Activated T-cell treated with anti-CD3 and anti-CD28 coated beads for 24 hours (primary cell): ENCODE measurements around the gene ZKSCAN2.

Experiments used
- DNase-seq: peaks from one replicate; pipeline ENCODE4 v3.0.0-alpha.2; 2020; ENCODE audit warnings: low read depth

Gene ZKSCAN2

DNA sequence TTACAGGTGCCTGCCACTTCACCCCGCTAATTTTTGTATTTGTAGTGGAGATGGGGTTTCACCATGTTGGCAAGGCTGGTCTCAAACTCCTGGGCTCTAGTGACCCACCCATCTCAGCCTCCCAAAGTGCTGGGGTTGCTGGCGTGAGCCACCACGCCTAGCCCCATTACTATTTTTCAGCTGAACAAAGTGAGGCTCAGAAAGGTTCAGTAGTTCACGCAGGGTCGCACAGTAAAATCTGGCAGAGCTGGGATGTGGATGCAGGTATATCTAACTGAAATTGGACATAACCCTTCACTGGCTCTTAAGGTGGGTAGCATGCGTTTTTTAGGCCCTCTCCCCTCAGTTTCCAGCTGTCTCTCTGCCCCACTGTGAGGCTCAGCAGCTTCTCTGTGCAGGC lies 33.7 kb downstream of the ZKSCAN2 start:
- no peak for DNase-seq

DNA sequence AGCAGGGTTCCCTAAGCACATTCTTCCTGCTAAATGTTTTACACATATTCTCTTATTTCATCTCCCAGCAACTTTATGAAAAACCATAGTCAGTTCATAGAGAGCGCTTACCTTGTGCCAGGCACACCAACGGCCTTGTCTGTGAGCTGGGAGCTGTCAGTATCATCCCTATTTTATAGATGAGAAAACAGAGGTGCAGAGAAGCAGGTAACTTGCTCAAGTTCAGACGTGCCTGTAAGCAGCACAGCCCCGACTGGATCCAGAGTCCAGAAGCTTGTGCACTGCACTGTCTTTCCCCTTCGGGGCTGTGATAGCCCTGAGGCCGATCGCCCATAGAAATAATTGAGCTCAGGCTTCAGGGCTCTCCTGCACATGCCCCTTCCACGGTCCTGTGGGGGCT lies 34.7 kb downstream of the ZKSCAN2 start:
- DNase-seq = no peak

DNA sequence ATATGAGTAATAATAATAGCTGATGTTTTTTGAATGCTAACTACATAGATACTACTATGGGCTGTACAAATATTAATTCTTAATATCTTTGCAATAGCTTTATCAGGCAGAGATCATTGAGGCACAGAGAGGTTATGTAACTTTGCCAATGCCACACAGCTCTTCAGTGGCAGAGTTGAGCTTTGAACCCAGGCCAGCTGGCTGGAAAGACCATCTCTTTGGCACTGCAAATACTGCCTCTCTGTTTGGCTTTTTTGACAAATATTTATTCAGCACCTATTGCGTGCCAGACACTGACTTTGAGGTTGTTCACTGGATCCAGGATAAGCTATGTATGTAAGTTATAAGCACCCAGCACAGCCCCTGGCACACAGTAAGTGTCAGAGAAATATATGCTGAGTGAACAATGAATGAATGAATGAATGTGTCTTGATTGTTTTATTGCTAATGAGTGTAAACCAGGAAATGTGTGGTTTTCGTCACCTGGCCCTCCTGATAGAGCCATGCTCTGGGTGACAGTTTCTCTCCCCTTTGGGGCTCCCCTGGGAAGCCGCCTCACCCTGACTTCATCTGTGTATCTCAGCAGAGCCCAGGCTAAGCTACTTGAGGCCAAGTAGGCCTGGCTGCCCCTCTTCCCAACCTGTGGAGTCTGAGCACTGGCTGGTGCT lies 38.4 kb downstream of the ZKSCAN2 start:
- DNase-seq = no peak

DNA sequence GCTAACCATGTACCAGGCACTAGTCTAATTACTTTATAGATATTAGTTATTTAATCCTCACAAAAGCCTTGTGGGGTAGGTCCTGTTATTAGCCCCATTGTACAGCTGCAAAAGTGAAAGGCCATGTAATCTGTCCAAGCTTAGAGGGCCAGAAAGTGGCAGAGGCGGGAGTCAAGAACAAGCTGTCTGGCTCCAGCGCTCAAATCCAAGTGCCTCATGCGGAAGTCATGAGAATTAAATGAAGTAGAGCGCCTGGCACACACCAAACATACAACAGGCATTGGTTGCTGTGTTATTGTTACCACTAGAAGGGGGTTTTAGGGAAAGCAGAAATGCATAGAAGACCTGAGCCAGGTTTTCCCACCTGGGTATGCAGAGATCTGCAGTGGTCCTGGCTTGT lies 39.7 kb downstream of the ZKSCAN2 start:
- DNase-seq = no peak

DNA sequence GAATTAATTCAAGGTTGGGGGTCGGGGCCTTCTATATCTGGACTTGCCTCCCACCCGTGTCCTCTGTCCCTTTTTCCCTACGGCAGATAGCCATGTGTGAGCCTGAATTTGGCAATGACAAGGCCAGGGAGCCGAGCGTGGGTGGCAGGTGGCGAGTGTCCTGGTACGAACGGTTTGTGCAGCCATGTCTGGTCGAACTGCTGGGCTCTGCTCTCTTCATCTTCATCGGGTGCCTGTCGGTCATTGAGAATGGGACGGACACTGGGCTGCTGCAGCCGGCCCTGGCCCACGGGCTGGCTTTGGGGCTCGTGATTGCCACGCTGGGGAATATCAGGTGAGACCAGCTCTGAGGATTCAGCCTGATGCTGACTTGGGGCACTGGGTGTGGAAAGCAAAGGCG lies 40.5 kb downstream of the ZKSCAN2 start:
- DNase-seq = no peak

DNA sequence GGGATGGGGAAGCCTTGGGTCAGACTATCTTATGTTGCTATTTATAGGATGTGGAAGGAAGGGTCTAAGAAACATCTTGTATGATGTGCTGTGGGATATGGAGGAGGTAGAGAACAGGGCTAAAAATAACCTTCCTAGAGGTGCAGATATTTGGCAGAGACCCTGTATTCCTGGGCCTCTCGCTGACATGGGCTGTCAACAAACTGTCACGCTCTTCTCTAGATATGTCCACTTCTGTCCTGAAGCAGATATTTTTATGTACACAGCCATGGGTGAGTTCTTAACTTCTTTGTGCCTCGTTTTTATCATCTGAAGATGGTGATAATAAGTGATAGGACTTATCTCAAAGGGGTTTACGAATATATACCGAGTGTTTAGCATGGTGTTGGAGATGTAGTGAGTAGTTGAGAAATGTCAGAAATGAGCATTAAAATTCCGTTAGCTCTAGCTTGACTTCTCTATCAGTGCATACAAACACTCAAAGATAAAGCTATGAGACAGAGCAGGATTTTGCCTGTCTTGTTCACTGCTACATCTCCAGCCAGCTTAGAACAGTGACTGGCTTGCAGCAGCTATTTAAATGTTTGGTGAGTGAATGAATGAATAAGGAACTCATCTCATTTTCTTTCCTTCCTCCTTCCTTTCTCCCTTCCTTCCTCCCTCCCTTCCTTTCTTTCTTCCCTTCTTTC lies 43.8 kb downstream of the ZKSCAN2 start:
- no peak for DNase-seq

DNA sequence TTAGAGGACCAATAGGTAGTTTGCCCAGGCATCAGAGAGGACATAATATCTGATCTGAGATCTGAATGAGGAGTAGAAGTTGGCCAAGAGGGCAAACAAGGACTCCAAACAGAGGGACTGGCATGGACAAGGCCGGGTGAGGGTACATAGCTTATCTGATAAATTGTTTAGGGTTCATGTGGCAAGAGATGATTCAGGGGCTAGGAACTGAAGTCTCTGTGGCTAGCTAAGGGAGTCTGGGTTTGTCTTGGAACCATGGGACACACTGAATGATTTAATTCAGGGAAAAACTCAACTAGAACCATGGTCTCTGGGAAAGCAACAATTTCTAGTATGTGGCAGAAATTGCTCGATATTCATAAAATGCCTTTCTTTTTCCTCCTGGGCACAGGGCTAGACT lies 45.0 kb downstream of the ZKSCAN2 start:
- DNase-seq = no peak

DNA sequence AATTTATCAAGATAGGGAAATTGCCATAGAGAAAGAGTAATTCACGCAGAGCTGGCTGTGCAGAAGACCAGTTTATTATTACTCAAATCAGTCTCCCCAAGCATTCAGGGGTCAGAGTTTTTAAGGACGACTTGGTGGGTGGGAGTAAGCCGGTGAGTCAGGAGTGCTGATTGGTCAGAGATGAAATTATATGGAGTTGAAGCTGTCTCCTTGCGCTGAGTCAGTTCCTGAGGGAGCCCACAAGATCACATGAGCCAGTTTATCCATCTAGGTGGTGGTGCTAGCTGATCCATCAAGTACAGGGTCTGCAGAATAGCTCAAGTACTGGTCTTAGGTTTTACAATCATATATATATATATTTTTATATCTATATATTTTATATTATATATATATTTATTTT lies 46.9 kb downstream of the ZKSCAN2 start:
- no peak for DNase-seq

DNA sequence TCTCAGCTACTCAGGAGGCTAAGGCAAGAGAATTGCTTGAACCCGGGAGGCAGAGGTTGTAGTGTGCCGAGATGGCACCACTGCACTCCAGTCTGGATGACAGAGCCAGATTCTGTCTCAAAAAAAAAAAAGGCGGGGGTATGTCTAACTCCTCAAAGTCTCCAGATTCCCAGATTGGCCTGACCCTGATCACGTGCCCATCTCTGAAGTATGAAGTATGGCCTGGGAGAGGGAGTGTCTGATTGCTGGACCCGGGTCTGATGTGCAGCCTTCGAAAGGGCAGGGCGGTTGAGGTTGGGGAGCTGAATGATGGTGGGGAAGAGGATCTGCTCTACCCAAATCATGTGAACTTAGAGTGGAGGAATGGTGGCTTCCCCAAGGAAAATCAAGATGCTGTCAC lies 58.2 kb downstream of the ZKSCAN2 start:
- no peak for DNase-seq

DNA sequence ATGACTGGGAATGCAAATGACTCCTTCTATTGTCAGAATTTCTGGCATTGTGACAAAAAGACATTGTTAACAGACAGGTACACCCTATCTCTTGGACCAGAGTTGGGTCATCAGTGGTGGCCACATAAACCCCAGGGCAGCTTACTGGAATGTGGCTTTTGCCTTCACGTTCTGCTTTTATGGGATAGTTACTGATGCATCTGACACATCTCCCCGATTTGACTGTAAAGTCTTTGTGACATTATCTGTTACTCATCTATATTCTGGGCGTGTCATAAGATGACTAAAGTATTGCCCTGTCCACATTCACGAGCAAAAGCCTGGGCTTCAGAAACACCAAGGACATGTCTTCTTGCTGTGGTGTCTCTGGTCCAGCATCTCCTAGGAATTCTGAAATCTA lies 59.6 kb downstream of the ZKSCAN2 start:
- DNase-seq = no peak

DNA sequence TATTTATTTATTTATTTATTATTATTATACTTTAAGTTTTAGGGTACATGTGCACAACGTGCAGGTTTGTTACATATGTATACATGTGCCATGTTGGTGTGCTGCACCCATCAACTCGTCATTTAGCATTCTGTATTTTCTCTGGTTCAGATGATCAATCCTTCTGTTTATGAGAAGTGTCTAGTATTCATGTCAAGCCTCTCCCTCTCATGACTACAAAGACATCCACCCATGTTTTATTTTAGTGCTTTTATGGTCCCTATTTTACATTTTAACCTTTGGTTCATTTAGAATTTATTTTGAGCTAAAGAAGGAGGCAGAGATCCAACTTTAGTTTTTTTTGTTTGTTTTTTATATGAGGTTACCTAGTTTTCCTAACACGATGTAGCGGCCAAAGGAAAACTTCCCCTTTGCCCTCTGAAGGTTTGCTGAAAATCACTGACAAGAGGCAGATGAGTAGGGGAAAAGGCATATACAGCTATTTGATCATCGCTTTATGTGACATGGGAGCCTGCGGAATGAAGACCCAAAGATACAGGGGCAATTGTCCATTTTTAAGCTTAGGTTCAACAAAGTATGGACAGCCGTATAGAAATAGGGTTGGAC lies 63.3 kb downstream of the ZKSCAN2 start:
- DNase-seq = no peak

DNA sequence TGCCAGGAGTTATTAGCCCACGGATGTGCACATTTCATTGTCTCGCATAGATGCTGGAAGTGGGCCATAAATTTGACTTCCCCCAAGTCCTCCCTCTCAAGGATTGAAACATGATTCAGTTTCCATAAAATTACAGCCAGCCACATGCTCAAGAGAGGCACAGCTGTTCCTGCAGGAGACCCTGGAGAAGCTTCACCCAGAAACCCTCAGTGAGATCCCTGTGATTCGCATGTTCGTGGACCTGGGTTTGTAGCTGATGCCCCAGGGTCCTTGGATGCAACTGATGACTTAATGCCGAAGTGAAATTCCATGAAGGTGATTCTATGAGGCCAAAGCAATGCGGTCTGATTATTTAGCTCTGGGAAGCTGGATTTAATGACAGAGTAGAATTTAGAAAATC lies 65.5 kb downstream of the ZKSCAN2 start:
- DNase-seq = no peak

DNA sequence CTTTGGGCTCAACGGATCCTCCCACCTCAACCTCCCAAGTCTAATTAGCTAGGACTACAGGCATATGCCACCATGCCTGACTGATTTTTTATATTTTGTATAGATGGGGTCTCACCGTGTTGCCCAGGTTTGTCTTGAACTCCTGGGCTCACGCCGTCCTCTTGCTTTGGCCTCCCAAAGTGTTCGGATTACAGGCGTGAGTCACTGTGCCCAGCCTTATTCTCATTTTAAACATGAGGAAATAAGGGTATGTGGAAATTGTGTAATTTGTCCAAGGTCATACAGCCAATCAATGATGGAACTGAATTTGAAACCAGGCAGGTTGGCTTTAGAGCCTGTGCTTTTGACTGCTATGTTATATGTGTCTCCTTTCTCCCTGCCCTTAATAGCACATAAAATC lies 68.3 kb downstream of the ZKSCAN2 start:
- DNase-seq = no peak

DNA sequence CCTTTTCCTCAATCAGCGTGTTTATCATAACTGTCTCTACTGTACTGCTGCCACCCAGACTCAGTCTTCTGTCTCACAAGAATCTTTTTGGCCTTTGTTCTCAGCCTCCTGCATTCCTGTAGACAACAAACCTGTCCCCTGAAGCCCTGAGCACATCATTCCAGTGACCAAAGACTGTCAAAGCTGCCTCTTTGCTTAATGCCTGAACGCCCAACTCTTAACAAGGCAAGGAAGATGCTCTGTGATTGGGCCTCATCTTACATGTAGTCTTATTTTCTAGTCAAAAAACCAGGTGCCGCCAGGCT lies 70.2 kb downstream of the ZKSCAN2 start:
- DNase-seq = no peak
